Measurements from ENCODE around the gene CHID1. TPM values are rescaled to one million over a fixed set of nuclear protein-coding genes. Genes with fewer than 3 reads are reported as not detected.

The CHID1 gene
- total and polyA plus RNA-seq, 2 donors = 23.4 to 62.3 TPM

- 16% methylated on average over 40 of the region's 40 CpGs for WGBS
- no peak for DNase-seq (ENCODE audit: extremely low spot score)
- Histone ChIP-seq H3K4me1 (ENCODE audit: insufficient read depth) (peaks cover 2% of the 10 kb centered on the region), H3K4me3 (ENCODE audit: low read depth, low read length) (peak overlapping the region; percentile 14), H3K27ac (ENCODE audit: low read depth) (no peak overlapping the region), H3K36me3 (ENCODE audit: insufficient read depth) (peaks cover 5% of the 10 kb centered on the region)
These were observed 81.3 kb downstream of the CHID1 start for GRCh38 chr11:829176-829846.

- no peak for DNase-seq (ENCODE audit: extremely low spot score)
- Histone ChIP-seq H3K4me3 (ENCODE audit: low read depth, low read length) (no peak overlapping the region), H3K27ac (ENCODE audit: low read depth) (no peak overlapping the region), H3K36me3 (ENCODE audit: insufficient read depth) (peaks cover 5% of the 10 kb centered on the region), H3K4me1 (ENCODE audit: insufficient read depth) (peaks cover 2% of the 10 kb centered on the region)
- 68% methylated on average over 21 of the region's 21 CpGs for WGBS
These were observed 82.0 kb downstream of the CHID1 start for GRCh38 chr11:828506-829175.

GRCh38 chr11:827897-828192, 82.8 kb downstream of the CHID1 start, which contains the start of gene CRACR2B:
Gene CRACR2B, plus strand, starts transcription at chr11:827919. Its CDS starts 689 bp downstream, at chr11:828608.
- H3K4me1 ChIP-seq (ENCODE audit: insufficient read depth) = peaks cover 2% of the 10 kb centered on the region
- peak within 1 kb of the TSS; percentile 76 for H3K27ac ChIP-seq (ENCODE audit: low read depth)
- H3K36me3 ChIP-seq (ENCODE audit: insufficient read depth) = peaks cover 5% of the 10 kb centered on the region
- H3K4me3 ChIP-seq (ENCODE audit: low read depth, low read length) = peak within 1 kb of the TSS; percentile 36
- DNase-seq (ENCODE audit: extremely low spot score) = no peak
- WGBS = 69% methylated on average over 5 of the region's 5 CpGs

GRCh38 chr11:827146-827896, 83.3 kb downstream of the CHID1 start:
- Histone ChIP-seq H3K4me1 (ENCODE audit: insufficient read depth) (peaks cover 2% of the 10 kb centered on the region), H3K36me3 (ENCODE audit: insufficient read depth) (peaks cover 5% of the 10 kb centered on the region), H3K27ac (ENCODE audit: low read depth) (peak overlapping the region; percentile 76), H3K4me3 (ENCODE audit: low read depth, low read length) (peak overlapping the region; percentile 36)
- WGBS = 9% methylated on average over 66 of the region's 66 CpGs
- no peak for DNase-seq (ENCODE audit: extremely low spot score)

- Histone ChIP-seq H3K4me3 (ENCODE audit: low read depth, low read length) (peak overlapping the region; percentile 36), H3K27ac (ENCODE audit: low read depth) (peak overlapping the region; percentile 76), H3K4me1 (ENCODE audit: insufficient read depth) (peaks cover 2% of the 10 kb centered on the region), H3K36me3 (ENCODE audit: insufficient read depth) (peaks cover 5% of the 10 kb centered on the region)
- no peak for DNase-seq (ENCODE audit: extremely low spot score)
- 2% methylated on average over 22 of the region's 22 CpGs for WGBS
These were observed 83.8 kb downstream of the CHID1 start for GRCh38 chr11:826836-827145.

GRCh38 chr11:826227-826621, 84.4 kb downstream of the CHID1 start:
- 78% methylated on average over 9 of the region's 9 CpGs for WGBS
- H3K4me3 ChIP-seq (ENCODE audit: low read depth, low read length) = no peak overlapping the region
- peaks cover 5% of the 10 kb centered on the region for H3K36me3 ChIP-seq (ENCODE audit: insufficient read depth)
- DNase-seq (ENCODE audit: extremely low spot score) = no peak
- peak overlapping the region; percentile 72 for H3K27ac ChIP-seq (ENCODE audit: low read depth)
- peaks cover 2% of the 10 kb centered on the region for H3K4me1 ChIP-seq (ENCODE audit: insufficient read depth)

GRCh38 chr11:825366-826226, 85.0 kb downstream of the CHID1 start:
- H3K4me3 ChIP-seq (ENCODE audit: low read depth, low read length) = no peak overlapping the region
- 75% methylated on average over 12 of the region's 12 CpGs for WGBS
- no peak for DNase-seq (ENCODE audit: extremely low spot score)
- H3K4me1 ChIP-seq (ENCODE audit: insufficient read depth) = peaks cover 2% of the 10 kb centered on the region
- peaks cover 5% of the 10 kb centered on the region for H3K36me3 ChIP-seq (ENCODE audit: insufficient read depth)
- peak overlapping the region; percentile 72 for H3K27ac ChIP-seq (ENCODE audit: low read depth)

GRCh38 chr11:824942-825341, 85.7 kb downstream of the CHID1 start:
- 84% methylated on average over 11 of the region's 11 CpGs for WGBS
- Histone ChIP-seq H3K27ac (ENCODE audit: low read depth) (no peak overlapping the region), H3K4me1 (ENCODE audit: insufficient read depth) (peaks cover 2% of the 10 kb centered on the region), H3K36me3 (ENCODE audit: insufficient read depth) (peaks cover 5% of the 10 kb centered on the region), H3K4me3 (ENCODE audit: low read depth, low read length) (no peak overlapping the region)
- no peak for DNase-seq (ENCODE audit: extremely low spot score)

- Histone ChIP-seq H3K27ac (ENCODE audit: low read depth) (no peak overlapping the region), H3K36me3 (ENCODE audit: insufficient read depth) (peaks cover 5% of the 10 kb centered on the region), H3K4me3 (ENCODE audit: low read depth, low read length) (no peak overlapping the region), H3K4me1 (ENCODE audit: insufficient read depth) (no peaks in the 10 kb centered on the region)
- 80% methylated on average over 59 of the region's 59 CpGs for WGBS
- no peak for DNase-seq (ENCODE audit: extremely low spot score)
These were observed 86.2 kb downstream of the CHID1 start for GRCh38 chr11:824292-824880.

GRCh38 chr11:823441-824291, 86.9 kb downstream of the CHID1 start:
- H3K4me3 ChIP-seq (ENCODE audit: low read depth, low read length) = no peak overlapping the region
- 87% methylated on average over 53 of the region's 53 CpGs for WGBS
- H3K27ac ChIP-seq (ENCODE audit: low read depth) = no peak overlapping the region
- no peaks in the 10 kb centered on the region for H3K4me1 ChIP-seq (ENCODE audit: insufficient read depth)
- DNase-seq (ENCODE audit: extremely low spot score) = no peak
- H3K36me3 ChIP-seq (ENCODE audit: insufficient read depth) = peaks cover 5% of the 10 kb centered on the region

- H3K4me3 ChIP-seq (ENCODE audit: low read depth, low read length) = no peak overlapping the region
- 84% methylated on average over 22 of the region's 22 CpGs for WGBS
These were observed 88.9 kb downstream of the CHID1 start for GRCh38 chr11:821512-822371.

More at GRCh38 chr11:821512-822371, 88.9 kb downstream of the CHID1 start:
- H3K4me1 ChIP-seq (ENCODE audit: insufficient read depth) = no peaks in the 10 kb centered on the region
- H3K36me3 ChIP-seq (ENCODE audit: insufficient read depth) = peaks cover 5% of the 10 kb centered on the region
- DNase-seq (ENCODE audit: extremely low spot score) = no peak
- no peak overlapping the region for H3K27ac ChIP-seq (ENCODE audit: low read depth)

Measured in urinary bladder (tissue), 4 donors.